ENCODE measurements around the gene ASTN2. TPM values are rescaled to one million over a fixed set of nuclear protein-coding genes. Genes with fewer than 3 reads are reported as not detected.

Gene ASTN2
- total RNA-seq, 2 donors from 2014 or later, result 3.7 to 4.8 TPM

- Mint-ChIP-seq H3K27me3 (no peaks in the 10 kb centered on the region), H3K4me1 (no peaks in the 10 kb centered on the region), H3K4me3 (no peak overlapping the region), H3K36me3 (ENCODE audit: low read depth) (no peaks in the 10 kb centered on the region), H3K27ac (no peak overlapping the region)
- DNase-seq, result no peak
- ATAC-seq, result no peak
- H3K9me3 ChIP-seq (ENCODE audit: control insufficient read depth, low read length, poor library complexity, severe bottlenecking), result no peaks in the 10 kb centered on the region
These were observed 964.3 kb downstream of the ASTN2 start for GRCh38 chr9:116450378-116451139.

- no peak for ATAC-seq
- H3K4me1 Mint-ChIP-seq, result no peaks in the 10 kb centered on the region
- no peaks in the 10 kb centered on the region for H3K27me3 Mint-ChIP-seq
- no peak for DNase-seq
- H3K27ac Mint-ChIP-seq, result no peak overlapping the region
- H3K9me3 ChIP-seq (ENCODE audit: control insufficient read depth, low read length, poor library complexity, severe bottlenecking), result no peaks in the 10 kb centered on the region
- no peaks in the 10 kb centered on the region for H3K36me3 Mint-ChIP-seq (ENCODE audit: low read depth)
- H3K4me3 Mint-ChIP-seq, result no peak overlapping the region
These were observed 964.9 kb downstream of the ASTN2 start for GRCh38 chr9:116449949-116450348.

GRCh38 chr9:116448431-116448830 lies 966.4 kb downstream of the ASTN2 start:
- no peak for ATAC-seq
- H3K4me3 Mint-ChIP-seq, result no peak overlapping the region
- DNase-seq, result no peak

GRCh38 chr9:116447934-116448333 lies 966.9 kb downstream of the ASTN2 start:
- no peak for ATAC-seq
- Mint-ChIP-seq H3K27ac (no peak overlapping the region), H3K4me1 (no peaks in the 10 kb centered on the region), H3K4me3 (no peak overlapping the region), H3K36me3 (ENCODE audit: low read depth) (no peaks in the 10 kb centered on the region), H3K27me3 (no peaks in the 10 kb centered on the region)
- H3K9me3 ChIP-seq (ENCODE audit: control insufficient read depth, low read length, poor library complexity, severe bottlenecking), result no peaks in the 10 kb centered on the region
- no peak for DNase-seq

More at GRCh38 chr9:116448431-116448830, 966.4 kb downstream of the ASTN2 start:
- H3K27ac Mint-ChIP-seq, result no peak overlapping the region
- H3K9me3 ChIP-seq (ENCODE audit: control insufficient read depth, low read length, poor library complexity, severe bottlenecking), result no peaks in the 10 kb centered on the region
- no peaks in the 10 kb centered on the region for H3K27me3 Mint-ChIP-seq
- H3K36me3 Mint-ChIP-seq (ENCODE audit: low read depth), result no peaks in the 10 kb centered on the region
- H3K4me1 Mint-ChIP-seq, result no peaks in the 10 kb centered on the region

- ATAC-seq (no peak), DNase-seq (no peak)
- no peaks in the 10 kb centered on the region for H3K9me3 ChIP-seq (ENCODE audit: control insufficient read depth, low read length, poor library complexity, severe bottlenecking)
- no peak overlapping the region for H3K4me3 Mint-ChIP-seq
- H3K4me1 Mint-ChIP-seq, result no peaks in the 10 kb centered on the region
- no peaks in the 10 kb centered on the region for H3K36me3 Mint-ChIP-seq (ENCODE audit: low read depth)
- H3K27ac Mint-ChIP-seq, result no peak overlapping the region
- H3K27me3 Mint-ChIP-seq, result no peaks in the 10 kb centered on the region
These were observed 972.3 kb downstream of the ASTN2 start for GRCh38 chr9:116442528-116442927.

GRCh38 chr9:116437411-116438370 lies 977.2 kb downstream of the ASTN2 start:
- ATAC-seq, result no peak
- H3K4me3 Mint-ChIP-seq, result no peak overlapping the region
- DNase-seq, result no peak
- no peaks in the 10 kb centered on the region for H3K9me3 ChIP-seq (ENCODE audit: control insufficient read depth, low read length, poor library complexity, severe bottlenecking)
- H3K36me3 Mint-ChIP-seq (ENCODE audit: low read depth), result peaks cover 2% of the 10 kb centered on the region
- H3K27ac Mint-ChIP-seq, result no peak overlapping the region
- H3K27me3 Mint-ChIP-seq, result no peaks in the 10 kb centered on the region
- H3K4me1 Mint-ChIP-seq, result no peaks in the 10 kb centered on the region

- ATAC-seq (no peak), DNase-seq (no peak)
- Mint-ChIP-seq H3K36me3 (ENCODE audit: low read depth) (peaks cover 2% of the 10 kb centered on the region), H3K4me3 (no peak overlapping the region), H3K27ac (no peak overlapping the region), H3K4me1 (no peaks in the 10 kb centered on the region), H3K27me3 (no peaks in the 10 kb centered on the region)
- H3K9me3 ChIP-seq (ENCODE audit: control insufficient read depth, low read length, poor library complexity, severe bottlenecking), result no peaks in the 10 kb centered on the region
These were observed 978.7 kb downstream of the ASTN2 start for GRCh38 chr9:116436121-116436520.

GRCh38 chr9:116435706-116436105 lies 979.2 kb downstream of the ASTN2 start:
- no peaks in the 10 kb centered on the region for H3K9me3 ChIP-seq (ENCODE audit: control insufficient read depth, low read length, poor library complexity, severe bottlenecking)
- Mint-ChIP-seq H3K4me3 (no peak overlapping the region), H3K36me3 (ENCODE audit: low read depth) (peaks cover 2% of the 10 kb centered on the region), H3K4me1 (no peaks in the 10 kb centered on the region), H3K27me3 (no peaks in the 10 kb centered on the region), H3K27ac (no peak overlapping the region)
- DNase-seq (no peak), ATAC-seq (no peak)

- ATAC-seq, result no peak
- no peaks in the 10 kb centered on the region for H3K27me3 Mint-ChIP-seq
- no peak for DNase-seq
- no peak overlapping the region for H3K27ac Mint-ChIP-seq
- no peak overlapping the region for H3K4me3 Mint-ChIP-seq
- H3K4me1 Mint-ChIP-seq, result no peaks in the 10 kb centered on the region
- H3K9me3 ChIP-seq (ENCODE audit: control insufficient read depth, low read length, poor library complexity, severe bottlenecking), result no peaks in the 10 kb centered on the region
- H3K36me3 Mint-ChIP-seq (ENCODE audit: low read depth), result peaks cover 2% of the 10 kb centered on the region
These were observed 980.5 kb downstream of the ASTN2 start for GRCh38 chr9:116434314-116434713.

GRCh38 chr9:116432051-116432450 lies 982.8 kb downstream of the ASTN2 start:
- Mint-ChIP-seq H3K27ac (no peak overlapping the region), H3K27me3 (no peaks in the 10 kb centered on the region), H3K4me1 (no peaks in the 10 kb centered on the region), H3K4me3 (no peak overlapping the region), H3K36me3 (ENCODE audit: low read depth) (peaks cover 2% of the 10 kb centered on the region)
- DNase-seq (no peak), ATAC-seq (no peak)
- no peaks in the 10 kb centered on the region for H3K9me3 ChIP-seq (ENCODE audit: control insufficient read depth, low read length, poor library complexity, severe bottlenecking)

- H3K36me3 Mint-ChIP-seq (ENCODE audit: low read depth), result peaks cover 2% of the 10 kb centered on the region
These were observed 984.0 kb downstream of the ASTN2 start for GRCh38 chr9:116430849-116431248.

GRCh38 chr9:116425244-116425643 lies 989.6 kb downstream of the ASTN2 start:
- Mint-ChIP-seq H3K4me3 (no peak overlapping the region), H3K36me3 (ENCODE audit: low read depth) (no peaks in the 10 kb centered on the region), H3K4me1 (no peaks in the 10 kb centered on the region), H3K27ac (no peak overlapping the region), H3K27me3 (no peaks in the 10 kb centered on the region)
- DNase-seq (no peak), ATAC-seq (no peak)
- H3K9me3 ChIP-seq (ENCODE audit: control insufficient read depth, low read length, poor library complexity, severe bottlenecking), result no peaks in the 10 kb centered on the region

More at GRCh38 chr9:116430849-116431248, 984.0 kb downstream of the ASTN2 start:
- H3K4me1 Mint-ChIP-seq, result no peaks in the 10 kb centered on the region
- no peaks in the 10 kb centered on the region for H3K27me3 Mint-ChIP-seq
- ATAC-seq (no peak), DNase-seq (no peak)
- H3K9me3 ChIP-seq (ENCODE audit: control insufficient read depth, low read length, poor library complexity, severe bottlenecking), result no peaks in the 10 kb centered on the region
- H3K4me3 Mint-ChIP-seq, result no peak overlapping the region
- no peak overlapping the region for H3K27ac Mint-ChIP-seq

GRCh38 chr9:116423149-116423548 lies 991.7 kb downstream of the ASTN2 start:
- DNase-seq, result no peak
- H3K27ac Mint-ChIP-seq, result no peak overlapping the region
- H3K36me3 Mint-ChIP-seq (ENCODE audit: low read depth), result peaks cover 2% of the 10 kb centered on the region
- H3K4me1 Mint-ChIP-seq, result no peaks in the 10 kb centered on the region
- no peaks in the 10 kb centered on the region for H3K27me3 Mint-ChIP-seq
- no peak for ATAC-seq
- H3K4me3 Mint-ChIP-seq, result no peak overlapping the region
- H3K9me3 ChIP-seq (ENCODE audit: control insufficient read depth, low read length, poor library complexity, severe bottlenecking), result no peaks in the 10 kb centered on the region
